Heart right ventricle (tissue), 16 donors: ENCODE data around the gene PDE1C. TPM values are rescaled to one million over a fixed set of nuclear protein-coding genes. Genes with fewer than 3 reads are reported as not detected.
A peak's percentile ranks its signal among the peaks of the same experiment; 100 is the strongest.

Experiments used
- ATAC-seq, 8 donors: fragments of 200-7000 bp; cut with Tn5 transposase; one replicate each; pipeline ENCODE4 v1.9.1; 2020; ENCODE audit warnings: mild to moderate bottlenecking in 8 of 8, moderate library complexity in 8 of 8, moderate number of reproducible peaks in 1 of 8
- DNase-seq, 2 donors: peaks; one replicate each; pipeline ENCODE4 v3.0.0-alpha.2; 2020
- H3K27ac ChIP-seq, 10 donors: fragments of 200-600 bp; sonication (generic) in 2 of 10; one replicate each; pipeline versions ENCODE4 v1.5.0 to v1.8.0; 2020 to 2022; ENCODE audit warnings: mild to moderate bottlenecking in 3 of 10
- H3K27me3 ChIP-seq, 7 donors: fragments of 200-600 bp; one replicate each; pipeline ENCODE4 v1.8.0; 2021 to 2022; ENCODE audit warnings: mild to moderate bottlenecking in 2 of 7
- H3K36me3 ChIP-seq, 9 donors: fragments of 200-600 bp; sonication (generic) in 1 of 9; one replicate each; pipeline versions ENCODE4 v1.5.0 to v1.8.0; 2020 to 2022; ENCODE audit warnings: mild to moderate bottlenecking in 2 of 9
- H3K4me1 ChIP-seq, 9 donors: fragments of 200-600 bp; sonication (generic) in 1 of 9; one replicate each; pipeline versions ENCODE4 v1.5.0 to v1.8.0; 2020 to 2022; ENCODE audit warnings: mild to moderate bottlenecking in 4 of 9
- H3K4me3 ChIP-seq, 10 donors: fragments of 200-600 bp; sonication (generic) in 2 of 10; one replicate each; pipeline versions ENCODE4 v1.5.0 to v1.8.0; 2020 to 2022; ENCODE audit warnings: mild to moderate bottlenecking in 7 of 10, moderate library complexity in 2 of 10
- H3K9me3 ChIP-seq, 11 donors: fragments of 200-600 bp in 10 of 11; sonication (generic) in 2 of 11; one replicate each; pipeline versions ENCODE4 v1.5.0 to v1.8.0; 2013 to 2022; ENCODE audit warnings: mild to moderate bottlenecking in 2 of 11, control low read depth in 1 of 11, moderate library complexity in 1 of 11
- CTCF ChIP-seq, 9 donors: fragments of 200-600 bp; sonication (generic) in 2 of 9; IDR thresholded peaks; one replicate each; pipeline versions ENCODE4 v1.5.0 to v1.8.0; 2021 to 2022; ENCODE audit warnings: antibody characterized with exemption in 9 of 9, mild to moderate bottlenecking in 5 of 9, moderate library complexity in 1 of 9
- WGBS, 2 donors: extraction: QIAGEN DNeasy Blood & Tissue Kit; methylation state at CpG; one replicate each; pipeline ENCODE4 v1.1.7; 2013; ENCODE audit warnings: inconsistent platforms in 1 of 2; 5-methylcytosine and 5-hydroxymethylcytosine counted together
- intact Hi-C, 10 donors: fragments of 100-400 bp; cut with DNase I; formaldehyde crosslinking; loops; one replicate each; pipeline versions ENCODE4 v1.11.1 to v1.14.2; 2022
- polyA plus RNA-seq, 2 donors: library from polyadenylated mRNA; stranded (reverse); fragments of 200-250 nt; gene quantifications; one replicate each; pipeline ENCODE4 v1.2.3, GENCODE V29; 2013
- total RNA-seq, 10 donors: library from RNA; stranded (reverse); fragmentation: NEBNext Ultra II Directional in 3 of 10; extraction: Animal tissue kit (Norgen Biotek cat#: 25700) in 3 of 10; gene quantifications; one replicate each; pipeline versions ENCODE4 v1.2.1 to v1.2.4, GENCODE V29; 2021 to 2023
- donor health status: Arrhythmogenic right ventricular cardiomyopathy.
- donor health status: ischemic (EF 13 %, LVEDD 7.1; RV severe dilation, severe dysfunction).
- donor health status: healthy with polysubstance abuse.
- donor health status: DM: no; HTN: yes; CAD: no.
- donor health status: DM: no; HTN: no; CAD: no.
- donor health status: ischemic (EF 25% LVEDD 6.9; RV normal size, moderate dysfunction).
- donor health status: ischemic (EF 25% LVEDD 5.7; RV mildly dilated, moderate dysfunction).
- donor health status: healthy.
- donor health status: DM: yes; HTN: yes; CAD: no.
- donor health status: Ischemic cardiomyopathy.
- donor health status: ischemic (EF 35%, LVEDD 5.7; RV mildly dilated, moderate dysfunction).
- donor health status: nonischemic (EF 11% LVEDD 7.7; RV severe dilation, severe dysfunction).
- donor health status: DM: yes; HTN: yes; CAD: no.
- donor health status: PGD.
- donor health status: ischemic (EF 29% LVEDD 5.4; RV normal size, mild dysfunction).
- donor health status: nonischemic (EF 23%, LVEDD 6.1; RV moderate dilation, normal function).

PDE1C gene
- total and polyA plus RNA-seq, 12 donors = 11.7 to 315 (median 175) TPM

DNA sequence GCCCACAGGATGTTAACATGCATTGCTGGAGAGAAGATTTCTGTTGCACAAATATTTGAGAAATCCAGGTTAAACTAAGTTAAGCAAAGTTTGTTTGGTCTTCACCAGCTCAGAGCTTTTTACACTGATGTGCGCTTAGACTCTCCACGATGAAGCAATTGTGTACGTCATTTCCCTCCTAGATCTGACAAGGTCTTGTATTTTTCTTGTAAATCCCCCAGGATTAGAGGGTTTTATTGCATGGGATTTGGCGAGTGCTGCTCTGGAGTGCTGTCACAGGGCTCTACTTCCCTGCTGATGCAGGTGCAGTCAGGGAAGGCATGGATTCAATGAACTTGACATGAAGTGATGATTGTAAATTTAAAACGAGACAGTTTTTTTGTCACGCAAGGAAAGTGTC lies 173.3 kb downstream of the PDE1C start:
- DNase-seq (no peak), ATAC-seq (no peak)
- Histone ChIP-seq H3K27me3 (no peaks in the 10 kb centered on the region), H3K4me3 (no peak overlapping the region), H3K4me1 (peaks cover 0 to 53% (median 29%) of the 10 kb centered on the region in 9 donors), H3K27ac (peak overlapping the region in 1 of 10 donors; percentile 10), H3K36me3 (no peaks in the 10 kb centered on the region), H3K9me3 (no peaks in the 10 kb centered on the region)
- 59 to 65% methylated on average over 6 of the region's 6 CpGs for WGBS, 2 donors
- no peak for TF ChIP-seq CTCF (IDR thresholded peaks at IDR 0.05)
- intact Hi-C loops = no loop called here

- H3K4me1 ChIP-seq = peaks cover 10 to 77% (median 48%) of the 10 kb centered on the region in 9 donors
- no peak overlapping the region for H3K27ac ChIP-seq
- H3K9me3 ChIP-seq = no peaks in the 10 kb centered on the region
Observed at GRCh38 chr7:31894308-31894707, 175.9 kb downstream of the PDE1C start.

DNA sequence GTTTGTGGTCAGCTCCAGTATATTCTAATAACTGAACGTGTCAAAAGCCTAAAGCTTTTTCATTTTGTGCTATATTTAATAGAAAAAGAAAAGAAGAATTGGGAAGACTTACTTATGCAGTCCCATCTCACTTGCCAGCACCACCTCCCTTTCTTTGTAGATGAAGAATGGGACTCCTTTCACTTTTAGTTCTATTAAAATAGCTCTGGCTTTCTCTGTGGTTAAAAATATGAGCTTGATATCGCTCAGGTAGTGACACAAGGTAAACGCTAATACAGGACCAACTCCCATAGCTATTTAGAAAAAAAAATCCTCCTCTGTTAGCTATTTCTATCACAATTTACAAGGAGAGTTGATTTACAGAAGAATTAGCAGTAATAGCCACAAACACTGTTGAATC lies 176.8 kb downstream of the PDE1C start:
- DNase-seq = no peak
- H3K27ac ChIP-seq = peak overlapping the region in 2 of 10 donors; percentile 22 to 41
- no peaks in the 10 kb centered on the region for H3K27me3 ChIP-seq
- no peaks in the 10 kb centered on the region for H3K36me3 ChIP-seq
- no peak for ATAC-seq
- H3K4me1 ChIP-seq = peaks cover 10 to 82% (median 48%) of the 10 kb centered on the region in 9 donors
- H3K4me3 ChIP-seq = no peak overlapping the region
- WGBS, 2 donors = 54 to 56% methylated on average over 3 of the region's 3 CpGs
- no peak for TF ChIP-seq CTCF (IDR thresholded peaks at IDR 0.05)
- intact Hi-C loops = no loop called here
- H3K9me3 ChIP-seq = no peaks in the 10 kb centered on the region

More at GRCh38 chr7:31894308-31894707, 175.9 kb downstream of the PDE1C start:
- intact Hi-C loops = no loop called here
- no peak for DNase-seq
- H3K27me3 ChIP-seq = no peaks in the 10 kb centered on the region
- no peak for TF ChIP-seq CTCF (IDR thresholded peaks at IDR 0.05)
- no peak overlapping the region for H3K4me3 ChIP-seq
- no peaks in the 10 kb centered on the region for H3K36me3 ChIP-seq
- ATAC-seq = no peak

DNA sequence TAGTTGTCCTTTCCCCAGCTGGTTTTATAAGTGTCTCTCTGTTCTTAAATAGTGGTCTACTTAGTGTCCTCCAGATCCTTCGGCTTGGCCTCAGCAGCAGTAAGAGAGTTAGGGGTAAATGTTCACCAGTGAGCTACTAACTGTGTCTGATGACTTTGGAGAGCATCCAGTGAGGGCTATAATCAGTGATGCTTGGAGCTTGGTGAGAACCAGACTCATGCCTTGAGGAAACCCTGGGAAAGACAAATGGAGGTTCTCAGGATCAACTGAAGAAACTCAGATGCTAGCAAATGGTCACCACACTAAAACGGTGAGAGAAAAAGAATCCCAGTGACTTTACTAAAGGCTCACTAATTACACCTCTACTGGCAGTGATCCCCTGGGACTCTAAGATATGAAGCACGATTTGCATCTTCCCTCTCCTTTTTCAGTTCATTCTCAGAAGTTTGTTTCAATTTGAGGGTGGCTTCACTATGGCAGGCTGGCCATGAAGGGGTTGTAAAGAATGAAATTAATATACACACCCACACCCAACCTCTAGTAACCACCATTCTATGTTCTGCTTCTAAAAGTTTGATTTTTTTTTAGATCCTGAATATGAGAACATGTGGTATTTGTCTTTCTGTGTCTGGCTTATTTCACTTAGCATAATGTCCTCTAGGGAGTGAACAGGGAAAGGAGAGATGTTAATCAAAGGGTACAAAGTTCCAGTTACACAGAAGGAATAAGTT lies 177.9 kb downstream of the PDE1C start:
- no peak for TF ChIP-seq CTCF (IDR thresholded peaks at IDR 0.05)
- H3K27ac ChIP-seq = peak overlapping the region in 2 of 10 donors; percentile 26 to 64
- whole genome bisulfite sequencing, 2 donors = 72 to 77% methylated on average over 3 of the region's 3 CpGs
- H3K4me1 ChIP-seq = peaks cover 10 to 87% (median 44%) of the 10 kb centered on the region in 9 donors
- H3K4me3 ChIP-seq = no peak overlapping the region
- ATAC-seq = no peak
- DNase-seq = no peak
- no peaks in the 10 kb centered on the region for H3K36me3 ChIP-seq
- intact Hi-C loops = no loop called here
- H3K9me3 ChIP-seq = no peaks in the 10 kb centered on the region
- no peaks in the 10 kb centered on the region for H3K27me3 ChIP-seq
